HG03521 (cell line): ENCODE results near the gene BLOC1S5.

Experiments used
- ATAC-seq: cut with Tn5 transposase; IDR thresholded peaks from one replicate; pipeline ENCODE4 v1.9.1; 2021; ENCODE audit warnings: mild to moderate bottlenecking, moderate library complexity; ENCODE audit not compliant: unreplicated experiment

Gene BLOC1S5

DNA sequence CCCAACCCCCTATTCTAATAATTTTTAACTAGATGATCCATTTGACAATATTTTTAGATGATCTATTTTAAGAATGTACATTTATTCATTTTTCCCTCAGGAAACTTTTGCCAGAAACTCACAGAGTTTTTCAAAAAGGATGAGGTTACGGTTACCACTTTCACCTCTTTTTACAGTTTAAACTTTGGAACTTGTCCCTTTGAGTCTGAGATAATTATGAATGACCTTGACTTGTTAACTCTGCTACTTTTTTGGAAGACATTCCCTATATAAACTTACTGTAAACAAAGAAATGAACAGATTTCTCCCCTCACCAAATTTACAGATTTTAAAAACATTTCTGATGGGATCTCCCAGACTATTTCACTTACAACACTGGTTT is 18.4 kb upstream of the BLOC1S5 start:
- no peak for ATAC-seq

DNA sequence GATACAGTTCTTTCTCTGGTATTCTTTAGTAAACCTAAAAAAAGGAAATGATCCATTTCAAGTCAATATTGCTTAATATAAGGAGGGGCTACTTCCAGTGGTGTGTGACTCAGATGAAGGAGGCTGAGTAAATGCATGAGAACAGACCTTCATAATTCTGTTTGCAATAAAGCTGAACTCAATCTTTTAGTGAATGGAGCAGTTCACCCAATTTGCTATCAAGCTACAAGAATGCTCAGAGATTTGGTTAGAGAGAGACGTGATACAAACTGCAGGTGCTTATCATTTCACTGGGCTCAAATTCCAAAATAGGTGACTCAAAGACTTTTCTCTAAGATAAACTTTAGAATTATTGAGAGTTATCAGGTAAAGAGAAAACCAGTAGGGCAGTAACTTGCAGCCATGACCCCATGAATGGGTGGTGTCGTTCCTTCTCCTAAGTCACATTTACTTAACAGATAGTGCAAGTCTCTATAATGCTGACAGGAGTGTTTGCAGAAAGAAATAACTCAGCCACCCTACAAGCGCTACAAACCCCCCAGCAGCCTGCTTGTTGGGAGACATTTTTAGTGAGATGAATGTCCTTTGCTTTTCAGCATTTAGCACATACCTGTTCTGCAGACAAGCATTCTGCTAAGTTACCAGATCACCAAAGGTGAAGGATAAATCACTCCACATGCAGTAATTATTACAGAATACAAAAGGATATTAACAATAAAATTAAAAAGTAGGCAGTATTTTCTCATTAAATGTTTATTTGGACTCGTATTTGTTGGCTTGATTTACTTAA is 16.4 kb upstream of the BLOC1S5 start:
- no peak for ATAC-seq

DNA sequence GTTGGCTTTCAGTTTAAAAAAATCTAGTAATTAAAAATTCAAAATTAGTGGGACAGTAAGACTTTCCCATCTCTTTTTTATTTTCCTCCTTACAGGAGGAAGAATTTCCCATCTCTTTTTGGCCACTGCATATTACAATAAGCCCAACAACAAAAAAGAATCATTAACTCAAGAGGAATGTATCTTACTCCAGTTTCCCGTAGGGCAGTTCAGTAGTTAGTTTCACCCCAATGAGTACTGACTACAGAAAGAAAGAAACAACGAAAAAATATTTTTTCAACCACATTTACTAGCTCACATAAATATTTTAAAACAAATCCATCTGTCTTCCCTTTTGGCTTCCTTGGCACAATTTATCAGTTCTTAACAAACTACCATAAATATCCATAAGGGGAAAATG is 14.9 kb upstream of the BLOC1S5 start:
- no peak for ATAC-seq

DNA sequence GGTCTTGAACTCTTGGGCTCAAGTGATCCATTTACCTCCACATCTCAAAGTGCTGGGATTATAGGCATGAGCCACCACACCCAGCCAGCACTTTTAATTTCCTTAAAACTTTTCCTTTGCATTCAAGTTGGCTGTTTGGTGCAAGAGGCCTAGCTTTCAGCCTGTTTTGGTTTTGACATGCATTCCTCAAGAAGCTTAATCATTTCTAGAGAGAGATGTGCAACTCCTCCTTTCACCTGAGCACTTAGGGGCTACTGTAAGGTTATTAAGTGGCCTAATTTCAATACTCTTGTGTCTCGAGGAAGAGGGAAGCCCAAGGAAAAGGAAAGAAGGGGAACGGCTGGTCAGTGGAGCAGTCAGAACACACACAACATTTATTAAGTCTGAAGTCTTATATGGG is 13.8 kb upstream of the BLOC1S5 start:
- ATAC-seq = no peak

DNA sequence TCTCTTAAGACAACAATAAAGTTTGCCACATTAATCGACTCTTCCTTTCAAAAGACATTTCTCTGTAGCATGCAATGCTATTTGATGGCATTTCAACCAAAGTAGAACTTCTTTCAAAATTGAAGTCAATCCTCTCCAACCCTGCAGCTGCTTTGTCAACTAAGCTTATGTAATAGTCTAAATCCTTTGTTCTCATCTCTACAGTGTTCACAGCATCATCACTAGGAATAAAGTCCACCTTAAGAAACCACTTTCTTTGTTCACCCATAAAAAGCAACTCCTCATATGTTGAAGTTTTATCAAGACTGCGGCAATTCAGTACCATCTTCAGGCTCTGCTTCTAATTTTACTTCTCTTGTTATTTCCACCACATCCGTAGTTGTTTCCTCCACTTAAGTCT is 11.5 kb upstream of the BLOC1S5 start:
- ATAC-seq = no peak

DNA sequence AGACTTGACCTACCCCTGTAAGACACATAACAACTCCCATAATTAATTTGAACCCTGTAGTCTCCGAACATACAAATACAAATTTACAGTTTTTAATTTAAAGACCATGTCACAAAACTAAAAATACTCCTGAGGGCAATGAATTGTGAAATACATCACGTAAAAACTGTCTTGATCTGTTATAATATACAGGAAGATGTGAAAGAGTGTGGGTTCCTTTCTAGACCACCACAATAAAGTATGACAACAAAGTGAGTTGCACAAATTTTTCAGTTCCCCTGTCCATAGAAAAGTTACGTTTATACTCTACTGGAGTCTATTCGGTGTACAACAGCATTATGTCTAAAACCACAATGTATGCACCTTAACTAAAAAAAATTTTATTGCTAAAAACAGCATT is 11.0 kb upstream of the BLOC1S5 start:
- no peak for ATAC-seq

DNA sequence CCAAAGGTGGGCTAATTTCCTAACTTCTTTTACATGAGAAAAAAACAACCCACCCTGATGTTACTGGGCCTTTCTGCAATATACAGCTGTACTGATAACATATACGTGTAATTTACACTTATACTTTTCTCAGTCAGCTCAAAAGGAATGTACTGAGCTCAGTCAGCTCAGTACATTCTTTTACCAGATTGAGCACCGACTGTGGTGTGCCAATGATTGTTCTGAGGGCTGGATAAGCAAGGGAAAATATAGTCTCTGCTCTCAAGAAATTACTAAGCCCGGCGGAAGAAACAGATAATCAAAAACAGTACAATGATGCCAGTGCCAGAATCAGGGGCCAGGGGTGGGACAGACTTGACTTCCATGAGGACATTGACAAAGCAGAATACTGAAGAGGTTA is 10.0 kb upstream of the BLOC1S5 start:
- ATAC-seq = no peak

DNA sequence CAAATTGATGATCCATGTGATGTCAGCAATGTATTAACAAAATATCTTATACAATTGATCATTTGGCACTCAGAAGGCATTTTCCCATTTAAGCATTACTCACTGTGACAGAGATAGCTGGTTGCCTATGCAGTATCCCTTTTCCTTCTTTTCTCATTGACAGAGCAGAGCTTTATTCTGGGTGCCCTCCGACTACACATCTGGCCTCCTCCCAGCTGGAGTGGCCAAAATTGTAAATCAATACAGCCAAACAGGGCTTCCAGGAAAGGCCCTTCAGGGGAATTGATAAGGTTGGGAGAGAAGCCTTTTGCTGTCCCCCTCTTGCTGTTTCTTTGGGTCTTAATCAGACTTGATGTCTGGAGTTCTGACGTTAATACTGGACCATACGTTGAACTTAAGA is 9.6 kb upstream of the BLOC1S5 start:
- no peak for ATAC-seq

DNA sequence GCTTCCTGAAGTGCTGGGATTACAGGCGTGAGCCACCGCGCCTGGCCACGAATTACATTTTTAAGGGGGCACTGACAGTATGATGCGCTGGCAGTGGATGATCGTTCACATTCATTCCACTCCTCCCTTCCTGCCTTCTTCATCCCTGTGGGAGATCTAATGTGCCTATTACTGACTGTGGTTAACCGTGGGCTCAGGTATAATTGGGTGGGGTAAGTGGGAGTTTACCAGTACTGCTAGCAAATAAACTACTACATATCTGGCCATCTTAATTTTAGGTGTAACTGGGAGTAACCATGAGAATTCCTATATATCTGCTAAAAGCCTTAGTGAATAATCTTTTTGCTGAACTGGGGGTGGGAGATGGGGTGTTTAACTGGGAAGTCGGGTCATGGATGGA is 6.5 kb upstream of the BLOC1S5 start:
- ATAC-seq = no peak

DNA sequence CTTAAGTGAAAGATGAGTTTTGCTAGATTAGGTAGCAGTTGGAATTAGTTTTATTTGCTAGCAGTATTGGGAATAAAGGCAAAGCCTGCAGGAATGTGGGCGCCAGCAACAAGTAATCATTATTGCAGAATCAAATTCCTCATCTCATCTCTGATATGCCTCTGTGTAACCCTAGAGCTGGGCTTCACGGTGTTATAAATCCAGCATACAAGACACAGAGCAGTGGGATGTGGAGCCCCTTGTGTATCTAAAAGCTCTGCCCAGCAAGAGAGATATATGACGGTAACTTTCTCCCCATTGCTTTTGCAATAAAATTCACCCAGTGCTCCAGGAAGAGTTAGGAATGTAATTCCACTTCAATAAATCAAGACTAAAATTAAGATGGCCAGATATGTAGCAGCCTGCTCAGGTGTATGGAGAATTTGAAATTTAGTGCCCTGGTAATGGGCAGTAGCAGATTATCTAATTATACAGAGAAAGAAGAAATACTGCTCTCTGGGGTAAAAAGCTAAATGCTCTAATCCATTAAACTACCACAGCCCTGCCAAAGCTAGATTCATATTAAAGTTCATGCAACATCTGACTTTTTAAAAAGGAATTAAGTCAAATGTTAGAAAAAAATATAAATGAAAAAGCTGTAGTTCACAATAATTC is 5.6 kb upstream of the BLOC1S5 start:
- no peak for ATAC-seq

DNA sequence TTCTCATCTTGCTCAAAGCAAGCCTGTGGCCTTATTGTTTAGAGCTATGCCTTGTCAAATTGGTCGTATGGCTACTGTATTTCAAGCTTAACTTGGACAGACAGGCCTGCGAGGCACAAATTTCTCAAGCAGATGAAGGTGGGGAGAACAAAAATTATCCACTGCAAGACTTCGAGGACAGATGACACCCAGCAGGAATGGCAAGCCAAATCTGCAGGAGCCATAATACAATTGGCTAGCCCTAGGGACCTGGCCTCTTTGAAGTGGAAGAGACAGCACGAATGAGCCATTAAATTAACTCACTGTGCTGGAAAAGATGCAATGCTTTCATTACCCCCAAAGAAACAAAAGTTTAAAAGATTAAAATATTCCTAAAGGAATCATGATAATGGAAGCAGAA is 5.0 kb upstream of the BLOC1S5 start:
- no peak for ATAC-seq

DNA sequence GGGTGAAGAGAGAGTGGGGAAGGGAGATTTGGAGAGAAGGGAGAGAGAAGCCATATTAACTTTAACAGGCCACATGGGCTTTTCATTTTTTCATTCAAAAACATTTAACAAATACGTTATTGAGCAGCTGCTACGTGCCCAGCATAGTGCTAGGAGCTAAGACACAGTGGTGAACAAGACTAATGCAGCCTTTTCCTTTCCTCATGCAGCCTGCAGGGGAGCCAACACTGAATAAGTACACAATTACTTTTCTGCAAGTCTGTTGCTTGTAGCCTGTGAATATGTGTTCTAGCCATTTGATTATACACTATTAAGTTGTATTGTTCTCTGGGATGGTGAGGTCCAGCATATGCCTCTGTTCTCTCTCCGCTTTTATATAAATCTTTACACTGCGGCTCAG is 1.9 kb upstream of the BLOC1S5 start:
- no peak for ATAC-seq

DNA sequence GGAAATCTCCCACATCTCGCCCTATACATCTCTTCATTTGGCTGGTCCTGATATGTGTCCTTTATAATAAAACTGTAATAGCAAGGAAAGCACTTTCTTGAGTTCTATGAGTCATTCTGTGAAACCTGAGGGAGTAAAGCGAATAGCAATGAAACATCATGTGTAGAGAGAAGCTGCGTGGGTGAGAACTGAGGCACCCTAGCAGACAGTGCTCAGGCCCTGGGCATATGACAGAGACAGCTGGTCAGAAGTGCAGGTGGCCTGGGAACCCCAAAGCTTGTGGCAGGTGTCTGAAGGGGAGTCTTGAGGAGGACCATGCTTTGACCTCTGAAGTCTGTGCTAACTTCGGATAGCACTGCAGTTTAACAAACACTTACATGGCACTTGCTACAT is 1.3 kb upstream of the BLOC1S5 start:
- peak; percentile 45 for ATAC-seq

DNA sequence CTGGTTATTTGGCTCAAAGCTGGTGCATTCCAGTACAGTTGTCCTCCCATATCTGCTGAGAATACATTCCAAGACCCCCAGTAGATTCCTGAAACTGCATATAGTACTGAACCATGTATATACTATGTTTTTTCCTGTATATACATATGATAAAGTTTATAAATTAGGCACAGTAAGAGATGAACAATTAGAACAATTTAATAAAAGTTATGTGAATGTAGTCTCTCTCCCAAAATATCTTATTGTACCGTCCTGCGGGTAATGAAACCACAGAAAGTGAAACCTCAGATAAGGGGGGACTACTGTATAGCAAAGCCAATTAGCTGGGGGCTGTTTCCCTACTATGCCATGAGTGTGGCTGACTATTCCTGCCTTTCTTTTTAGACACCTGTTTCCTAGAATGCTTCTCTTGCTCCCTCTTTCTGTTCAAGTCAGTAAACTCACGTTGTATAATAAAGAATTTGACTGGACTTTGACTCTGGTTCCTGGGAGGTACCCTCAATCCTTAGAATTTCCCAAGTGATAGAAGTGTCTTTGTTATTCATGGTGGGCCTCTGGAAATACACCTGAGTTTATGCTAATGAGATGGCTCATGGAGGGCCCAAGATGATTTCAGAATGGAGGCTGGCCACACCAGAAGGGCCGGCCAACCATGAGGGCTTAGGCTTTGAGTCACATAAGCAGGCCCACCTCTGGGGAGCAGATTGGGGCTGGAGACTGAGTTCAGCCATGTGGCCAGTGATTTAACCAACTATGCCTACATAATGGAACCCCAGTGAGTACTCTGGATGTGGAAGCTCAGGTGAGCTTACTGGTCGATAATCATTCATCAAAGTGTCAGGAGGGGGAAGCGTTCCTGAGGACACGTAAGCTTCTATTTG is 689 bp upstream of the BLOC1S5 start:
- ATAC-seq = no peak

DNA sequence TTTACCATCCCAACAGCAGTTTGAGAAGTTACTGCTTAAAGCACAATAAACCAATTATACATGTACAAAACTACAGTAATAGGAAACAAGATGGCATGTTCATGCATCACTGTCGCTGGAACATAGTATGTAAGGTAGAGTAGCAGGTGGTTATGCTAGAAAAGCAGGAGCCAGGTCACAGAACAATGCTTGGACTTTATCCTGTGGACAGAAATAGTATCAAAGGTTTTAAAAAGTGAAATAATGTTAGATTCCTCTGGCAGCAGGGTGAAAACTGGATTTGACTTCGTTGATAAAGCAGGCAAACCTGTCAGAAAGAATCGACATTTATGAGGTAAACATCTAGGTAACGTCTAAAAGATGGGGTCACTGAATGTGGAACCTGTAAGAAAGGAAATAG is 2.5 kb downstream of the BLOC1S5 start:
- ATAC-seq = no peak

DNA sequence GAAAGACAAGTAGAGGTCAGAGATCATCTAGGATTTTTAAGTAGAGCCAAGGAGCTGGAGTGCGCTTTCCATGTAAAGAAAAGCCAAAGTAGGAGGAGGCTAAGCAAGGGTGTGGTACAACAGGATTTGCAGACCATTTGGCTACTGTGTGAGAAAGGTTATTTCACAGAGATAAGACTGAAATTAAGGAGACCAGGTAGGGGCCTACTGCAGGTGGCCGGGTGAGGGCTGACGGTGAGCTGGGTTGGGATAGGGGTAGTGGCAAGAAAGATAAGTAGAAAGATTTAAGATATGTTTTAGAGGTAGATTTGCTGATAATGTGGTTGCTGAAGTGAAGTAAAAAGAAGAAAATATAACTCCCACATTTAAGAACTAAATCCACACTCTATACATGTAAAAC is 3.8 kb downstream of the BLOC1S5 start:
- no peak for ATAC-seq

DNA sequence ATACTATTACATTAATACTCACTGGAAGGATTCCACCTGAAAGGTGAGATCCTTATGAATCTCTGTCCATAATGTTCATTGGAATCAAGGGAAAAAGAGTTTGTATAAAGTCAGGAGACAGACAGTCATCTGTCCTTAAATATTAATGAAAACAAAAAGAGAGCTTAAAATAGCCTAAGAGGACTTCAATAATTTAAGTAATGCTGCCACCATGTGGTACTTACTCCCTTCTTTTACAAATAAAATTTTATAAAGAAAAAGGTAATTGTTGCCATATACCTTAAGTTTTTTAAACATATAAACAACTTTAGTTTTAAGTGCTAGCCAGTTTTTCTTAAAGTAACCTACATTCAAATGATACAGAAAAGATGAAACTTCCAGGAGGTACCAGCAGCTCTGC is 5.1 kb downstream of the BLOC1S5 start:
- ATAC-seq = no peak

DNA sequence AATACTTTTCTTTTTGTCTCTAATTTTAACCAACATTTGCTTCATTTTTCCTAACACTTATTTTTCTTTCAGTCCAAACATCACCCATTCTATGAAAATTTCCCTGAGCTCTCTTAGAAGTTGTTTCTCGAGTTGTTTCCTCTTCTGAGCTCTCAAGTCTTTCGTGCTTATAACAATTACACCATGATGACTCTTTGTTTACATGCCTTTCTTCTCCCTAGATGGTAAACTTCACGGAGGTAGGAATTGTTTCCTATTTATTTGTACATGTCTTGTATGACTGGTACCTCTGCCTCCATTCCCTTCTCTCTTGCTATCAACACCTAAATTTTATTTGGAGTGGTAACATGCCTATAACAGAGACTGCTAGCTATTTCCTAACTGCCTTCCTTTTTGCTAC is 6.4 kb downstream of the BLOC1S5 start:
- no peak for ATAC-seq

DNA sequence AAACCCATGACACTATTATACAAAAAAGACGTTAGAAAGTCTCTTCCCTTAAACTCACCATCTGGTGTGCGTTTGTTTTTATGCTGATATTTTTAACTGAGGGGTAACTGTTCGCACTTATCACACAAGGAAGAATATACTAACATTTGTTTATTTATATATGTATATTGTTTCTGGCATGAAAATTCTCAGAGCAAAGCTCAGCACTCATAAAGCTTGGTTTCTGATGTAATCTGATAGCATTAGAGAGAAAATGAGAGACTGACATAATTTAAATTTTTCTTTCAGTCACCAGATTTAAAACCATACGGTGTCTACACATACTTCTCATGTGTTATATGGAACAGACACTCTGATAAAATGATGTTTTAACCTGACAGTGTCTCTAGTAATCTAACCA is 6.9 kb downstream of the BLOC1S5 start:
- ATAC-seq = no peak

DNA sequence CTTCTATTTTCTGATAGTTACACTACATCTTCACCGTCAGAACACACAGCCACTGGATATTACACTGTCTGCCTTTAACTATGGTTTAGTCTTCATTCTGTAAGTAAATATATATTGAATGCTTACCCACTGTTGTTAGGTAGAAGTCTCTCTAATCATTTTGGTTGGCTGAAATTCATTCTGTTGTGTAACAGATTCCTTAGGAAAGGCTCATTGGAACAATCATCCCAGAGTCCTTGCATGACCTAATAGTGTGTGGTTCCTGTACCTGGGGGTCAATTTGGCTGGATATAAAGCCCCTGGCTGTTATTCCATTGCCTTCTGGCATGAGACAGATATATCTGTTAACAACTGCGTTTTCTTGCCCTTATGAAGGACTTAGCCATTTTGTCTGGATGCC is 9.9 kb downstream of the BLOC1S5 start:
- no peak for ATAC-seq

DNA sequence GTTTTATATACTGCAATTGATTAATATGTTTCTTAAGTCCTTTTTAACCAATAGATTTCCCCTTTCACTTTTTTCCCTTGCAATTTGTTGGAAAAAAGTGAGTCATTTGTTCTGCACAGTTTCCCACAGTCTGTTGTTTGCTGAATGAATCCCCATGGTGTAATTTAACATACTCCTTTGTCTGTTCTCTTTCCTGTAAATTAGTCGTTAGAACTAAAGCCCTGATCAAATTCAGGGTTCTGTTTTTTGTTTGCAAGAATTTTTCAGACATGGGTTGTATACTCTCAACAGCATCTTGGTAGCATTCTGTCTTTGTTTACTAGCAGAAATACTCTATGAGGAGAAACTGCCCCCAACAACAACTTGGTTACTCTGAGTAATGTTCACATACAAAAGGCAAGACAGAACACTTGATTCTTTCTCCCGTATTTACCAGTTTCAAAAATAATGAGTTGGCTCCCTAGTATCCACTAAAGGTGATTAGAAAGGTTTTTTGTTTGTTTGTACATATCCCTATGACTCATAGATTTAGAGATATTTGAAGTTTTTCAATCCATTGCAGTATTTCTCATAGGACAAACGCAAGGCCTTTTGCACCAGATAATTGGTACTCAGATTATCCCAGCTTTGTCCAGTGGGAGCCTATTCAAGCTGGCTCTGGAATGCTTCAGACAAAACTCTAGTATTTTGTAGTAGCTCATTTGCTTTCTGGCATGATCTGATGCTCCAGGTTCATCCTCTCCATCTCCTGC is 16.5 kb downstream of the BLOC1S5 start:
- no peak for ATAC-seq
